DND-41 (cell line): ENCODE results near the gene PPP1R36.
A peak's percentile ranks its signal among the peaks of the same experiment; 100 is the strongest.

Source experiments
- ATAC-seq: fragments of 200-7000 bp; cut with Tn5 transposase; 3 replicates; pipeline ENCODE4 v1.9.1; 2021; ENCODE audit warnings: low read depth; ENCODE audit not compliant: insufficient read depth
- DNase-seq: peaks from one replicate; pipeline ENCODE4 v3.0.0-alpha.2; 2020
- H2AFZ ChIP-seq: 2 replicates; pipeline ENCODE4 v1.6.0; 2012; ENCODE audit warnings: low read depth, low read length
- H3K27ac ChIP-seq: 2 replicates; pipeline ENCODE4 v1.5.1; 2012; ENCODE audit warnings: low read length, inconsistent platforms
- H3K27me3 ChIP-seq: fragments of 200-600 bp; sonication (generic); 2 replicates; pipeline ENCODE4 v1.6.0; 2012; ENCODE audit warnings: low read length, mild to moderate bottlenecking, inconsistent platforms; ENCODE audit not compliant: insufficient read depth, poor library complexity
- H3K36me3 ChIP-seq: 2 replicates; pipeline ENCODE4 v1.5.1; 2012; ENCODE audit warnings: low read length, inconsistent platforms; ENCODE audit not compliant: insufficient read depth
- H3K4me1 ChIP-seq: 2 replicates; pipeline ENCODE4 v1.5.1; 2012; ENCODE audit warnings: mild to moderate bottlenecking, low read length; ENCODE audit not compliant: insufficient read depth
- H3K4me2 ChIP-seq: 2 replicates; pipeline ENCODE4 v1.6.0; 2012; ENCODE audit warnings: mild to moderate bottlenecking, moderate library complexity, low read length, inconsistent platforms; ENCODE audit not compliant: insufficient read depth
- H3K4me3 ChIP-seq, 2 experiments: fragments of 200-600 bp in 1 of 2; shearing (Covaris generic) in 1 of 2; 2 replicates each; pipeline ENCODE4 v1.5.1; 2012 to 2016; ENCODE audit warnings: inconsistent platforms in 2 of 2, low read length in 2 of 2, mild to moderate bottlenecking in 2 of 2, low read depth in 1 of 2, moderate library complexity in 1 of 2
- H3K79me2 ChIP-seq: 2 replicates; pipeline ENCODE4 v1.6.0; 2012; ENCODE audit warnings: low read length, inconsistent platforms; ENCODE audit not compliant: insufficient read depth
- H3K9ac ChIP-seq: 2 replicates; pipeline ENCODE4 v1.6.0; 2012; ENCODE audit warnings: low read depth, mild to moderate bottlenecking, inconsistent platforms, low read length, moderate library complexity
- H3K9me3 ChIP-seq: 2 replicates; pipeline ENCODE4 v1.5.1; 2012; ENCODE audit warnings: low read length, moderate library complexity, mild to moderate bottlenecking, inconsistent platforms; ENCODE audit not compliant: insufficient read depth, severe bottlenecking
- H4K20me1 ChIP-seq: 2 replicates; pipeline ENCODE4 v1.6.0; 2012; ENCODE audit warnings: low read length; ENCODE audit not compliant: insufficient read depth
- EZH2 ChIP-seq: IDR thresholded peaks from 3 replicates; pipeline ENCODE4 v1.6.1; 2012; ENCODE audit warnings: borderline replicate concordance, low read depth, mild to moderate bottlenecking, moderate library complexity, low read length, inconsistent platforms; ENCODE audit not compliant: severe bottlenecking
- TF ChIP-seq, protein P1 (sequence below): IDR thresholded peaks from 2 replicates; pipeline ENCODE4 v1.5.1; 2012; ENCODE audit warnings: borderline replicate concordance, low read length, moderate library complexity, mild to moderate bottlenecking; ENCODE audit not compliant: poor library complexity, severe bottlenecking; ENCODE audit errors: extremely low read depth

Gene PPP1R36

DNA sequence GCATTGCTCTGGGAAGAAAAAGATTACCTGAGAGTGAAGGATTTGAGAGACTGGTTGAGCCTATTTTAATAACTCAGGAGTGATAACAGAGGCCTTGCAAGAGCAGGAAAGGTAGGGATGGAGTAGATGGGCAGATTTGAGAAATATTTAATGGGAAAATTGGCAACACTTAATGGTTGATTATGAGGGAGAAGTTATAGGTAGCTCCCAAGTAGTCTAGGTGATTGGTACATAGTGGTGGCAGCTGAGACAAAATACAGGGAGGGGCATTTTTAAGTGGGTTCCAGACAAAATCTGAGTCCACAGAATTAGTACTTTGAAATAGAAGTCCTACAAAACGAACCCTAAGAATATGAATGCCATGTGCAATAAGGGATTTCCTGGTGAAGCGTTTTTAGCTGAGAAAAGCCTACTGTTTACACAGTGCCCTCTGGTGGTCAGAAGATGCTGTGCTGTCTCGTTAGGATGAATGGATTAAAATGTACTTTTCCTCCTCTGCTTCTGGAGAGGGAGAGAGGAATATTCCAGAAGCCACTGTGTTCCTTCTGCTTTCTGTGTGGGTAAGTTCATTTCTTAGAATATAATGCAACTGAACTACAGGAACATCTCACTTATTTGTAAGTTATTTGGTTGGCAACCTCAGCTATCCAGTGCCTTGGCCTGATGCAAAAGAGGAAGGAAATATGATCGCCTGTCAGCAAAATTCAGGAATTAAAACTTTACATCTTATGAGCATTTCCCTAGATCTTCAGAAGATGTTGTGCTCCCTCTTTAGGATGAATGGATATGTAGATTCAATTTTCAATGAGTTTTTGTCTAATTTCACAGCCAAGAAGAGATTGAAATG, 38.7 kb upstream of the PPP1R36 start:
- H3K9me3 ChIP-seq: no peaks in the 10 kb centered on the region
- H3K4me2 ChIP-seq: peak overlapping the region; percentile 38
- H4K20me1 ChIP-seq: peaks cover 79% of the 10 kb centered on the region
- peak; percentile 80 for ATAC-seq
- H3K79me2 ChIP-seq: peaks cover 97% of the 10 kb centered on the region
- DNase-seq: peak; percentile 71
- H3K4me1 ChIP-seq: peaks cover 52% of the 10 kb centered on the region
- TF ChIP-seq, protein P1, sequence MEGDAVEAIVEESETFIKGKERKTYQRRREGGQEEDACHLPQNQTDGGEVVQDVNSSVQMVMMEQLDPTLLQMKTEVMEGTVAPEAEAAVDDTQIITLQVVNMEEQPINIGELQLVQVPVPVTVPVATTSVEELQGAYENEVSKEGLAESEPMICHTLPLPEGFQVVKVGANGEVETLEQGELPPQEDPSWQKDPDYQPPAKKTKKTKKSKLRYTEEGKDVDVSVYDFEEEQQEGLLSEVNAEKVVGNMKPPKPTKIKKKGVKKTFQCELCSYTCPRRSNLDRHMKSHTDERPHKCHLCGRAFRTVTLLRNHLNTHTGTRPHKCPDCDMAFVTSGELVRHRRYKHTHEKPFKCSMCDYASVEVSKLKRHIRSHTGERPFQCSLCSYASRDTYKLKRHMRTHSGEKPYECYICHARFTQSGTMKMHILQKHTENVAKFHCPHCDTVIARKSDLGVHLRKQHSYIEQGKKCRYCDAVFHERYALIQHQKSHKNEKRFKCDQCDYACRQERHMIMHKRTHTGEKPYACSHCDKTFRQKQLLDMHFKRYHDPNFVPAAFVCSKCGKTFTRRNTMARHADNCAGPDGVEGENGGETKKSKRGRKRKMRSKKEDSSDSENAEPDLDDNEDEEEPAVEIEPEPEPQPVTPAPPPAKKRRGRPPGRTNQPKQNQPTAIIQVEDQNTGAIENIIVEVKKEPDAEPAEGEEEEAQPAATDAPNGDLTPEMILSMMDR: peak; percentile 97
- no peak for TF ChIP-seq EZH2
- peaks cover 23% of the 10 kb centered on the region for H3K36me3 ChIP-seq
- H3K27ac ChIP-seq: peak overlapping the region; percentile 22; the same call in 1 of the 2 replicates
- no peak overlapping the region for H2AFZ ChIP-seq
- no peak overlapping the region for H3K4me3 ChIP-seq
- 0 out of 2 replicates have a peak overlapping the region, but pooled peaks have one; percentile 13 for H3K9ac ChIP-seq
- no peaks in the 10 kb centered on the region for H3K27me3 ChIP-seq

DNA sequence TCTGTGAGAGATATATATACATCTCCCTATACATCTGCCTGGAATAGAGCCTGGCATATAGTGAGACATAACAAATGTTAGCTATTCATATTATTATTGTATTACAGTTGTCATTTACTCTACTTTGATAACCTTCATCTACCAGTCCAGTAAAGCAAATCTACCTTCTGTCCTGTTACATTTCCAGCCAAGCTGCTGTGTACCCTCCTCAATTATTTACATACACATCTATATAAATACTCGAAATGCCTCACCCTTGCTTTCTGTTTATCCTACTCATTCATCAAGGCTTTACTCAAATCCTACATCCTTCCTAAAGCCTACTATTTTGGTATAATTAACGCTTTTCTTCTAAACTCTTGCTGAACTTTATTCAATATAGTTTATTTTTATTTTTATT, 36.5 kb upstream of the PPP1R36 start:
- DNase-seq: no peak
- no peak for ATAC-seq
- Histone ChIP-seq H3K27me3 (no peaks in the 10 kb centered on the region), H3K4me1 (peaks cover 30% of the 10 kb centered on the region), H3K79me2 (peaks cover 97% of the 10 kb centered on the region), H3K9ac (no peak overlapping the region), H3K4me3 (no peak overlapping the region), H2AFZ (no peak overlapping the region), H4K20me1 (peaks cover 77% of the 10 kb centered on the region), H3K27ac (no peak overlapping the region), H3K9me3 (no peaks in the 10 kb centered on the region), H3K36me3 (peaks cover 19% of the 10 kb centered on the region), H3K4me2 (no peak overlapping the region)
- TF ChIP-seq, protein P1: no peak
- no peak for TF ChIP-seq EZH2

DNA sequence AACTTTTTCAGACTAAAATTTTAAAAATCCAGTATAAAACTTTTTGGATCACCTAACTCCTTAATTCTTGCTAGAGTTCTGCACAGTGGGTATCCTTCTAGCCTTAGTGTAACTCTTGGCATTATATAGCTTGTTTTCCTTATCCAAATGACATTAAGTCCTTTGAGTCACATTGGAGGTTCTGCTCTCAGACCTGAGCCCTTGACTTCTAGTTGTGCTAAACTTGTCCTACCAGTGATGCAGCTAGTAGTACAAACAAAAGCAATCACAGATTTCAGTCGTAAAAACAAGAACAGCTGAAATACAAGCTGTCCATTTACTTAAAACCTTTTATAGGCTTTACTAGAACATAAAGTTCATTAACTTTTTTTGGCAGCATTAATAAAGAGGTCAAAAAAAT, 34.7 kb upstream of the PPP1R36 start:
- H3K9ac ChIP-seq: no peak overlapping the region
- H3K4me2 ChIP-seq: no peak overlapping the region
- DNase-seq (no peak), ATAC-seq (no peak)
- H3K79me2 ChIP-seq: peaks cover 98% of the 10 kb centered on the region
- peaks cover 70% of the 10 kb centered on the region for H4K20me1 ChIP-seq
- peaks cover 19% of the 10 kb centered on the region for H3K36me3 ChIP-seq
- peaks cover 18% of the 10 kb centered on the region for H3K4me1 ChIP-seq
- H3K27me3 ChIP-seq: no peaks in the 10 kb centered on the region
- no peak overlapping the region for H2AFZ ChIP-seq
- H3K27ac ChIP-seq: no peak overlapping the region
- TF ChIP-seq, protein P1: no peak
- TF ChIP-seq EZH2: no peak
- no peaks in the 10 kb centered on the region for H3K9me3 ChIP-seq
- H3K4me3 ChIP-seq: no peak overlapping the region
